Prostate gland (tissue), 2 donors: ENCODE data around the gene IL9. TPM values are rescaled to one million over a fixed set of nuclear protein-coding genes. Genes with fewer than 3 reads are reported as not detected.
"Not testable (repeated sequence)": the region's sequence is repeated elsewhere in the genome, so short reads cannot be mapped to it uniquely, and the experiment has no call there.

Source experiments
- DNase-seq: peaks from one replicate; pipeline ENCODE4 v3.0.0-alpha.2; 2019; ENCODE audit warnings: low spot score
- H3K27ac ChIP-seq, 2 donors: fragments of 200-600 bp; sonication (generic); 2 replicates each; pipeline ENCODE4 v1.5.1; 2017 to 2019
- H3K27me3 ChIP-seq: fragments of 200-600 bp; sonication (generic); replicated peaks from 2 replicates; pipeline ENCODE4 v1.5.1; 2019; ENCODE audit not compliant: insufficient read depth
- H3K36me3 ChIP-seq, 2 donors: fragments of 200-600 bp; sonication (generic); 1 replicate in 1 of 2; 2 replicates in 1 of 2; pipeline versions ENCODE4 v1.5.1 to v1.8.1; 2017 to 2019
- H3K4me1 ChIP-seq: fragments of 200-600 bp; sonication (generic); replicated peaks from 2 replicates; pipeline ENCODE4 v1.5.1; 2019
- H3K4me3 ChIP-seq, 2 donors: fragments of 200-600 bp; sonication (generic); 2 replicates each; pipeline ENCODE4 v1.5.1; 2017 to 2019
- H3K9me3 ChIP-seq: fragments of 200-600 bp; sonication (generic); 2 replicates; pipeline ENCODE4 v1.5.1; 2017
- CTCF ChIP-seq, 4 experiments: fragments of 200-600 bp in 2 of 4; fragments of 450-650 bp in 2 of 4; sonication (generic) in 2 of 4; IDR thresholded peaks; 1 replicate in 3 of 4; 2 replicates in 1 of 4; pipeline ENCODE4 v1.5.1; 2016 to 2019; ENCODE audit warnings: antibody characterized with exemption in 4 of 4, mild to moderate bottlenecking in 2 of 4, moderate library complexity in 2 of 4
- POLR2A ChIP-seq: fragments of 450-650 bp; IDR thresholded peaks from one replicate; pipeline ENCODE4 v1.6.1; 2016; ENCODE audit warnings: antibody characterized with exemption, mild to moderate bottlenecking
- POLR2AphosphoS5 ChIP-seq: sonication (generic); formaldehyde crosslinking; IDR thresholded peaks from one replicate; pipeline ENCODE4 v1.6.1; 2017; ENCODE audit warnings: antibody characterized with exemption
- WGBS: methylation state at CpG from one replicate; pipeline ENCODE4 v1.1.5; 2018; 5-methylcytosine and 5-hydroxymethylcytosine counted together
- intact Hi-C: fragments of 100-400 bp; cut with DNase I; formaldehyde crosslinking; loops from one replicate; pipeline ENCODE4 v1.14.2; 2022
- total RNA-seq, 2 donors: library from RNA; depleted of rRNA; stranded (reverse); fragments of >200 nt; gene quantifications; one replicate each; pipeline ENCODE4 v1.1.0, GENCODE V29; 2016

Gene IL9
- total RNA-seq, 2 donors from 2014 or later, result not detected

GRCh38 chr5:135862744-135863143, 32.9 kb downstream of the IL9 start:
- no peaks in the 10 kb centered on the region for H3K4me1 ChIP-seq
- H3K9me3 ChIP-seq, result no peaks in the 10 kb centered on the region
- no peak for DNase-seq
- 98% methylated on average over 2 of the region's 2 CpGs for WGBS
- no peaks in the 10 kb centered on the region for H3K36me3 ChIP-seq
- H3K27me3 ChIP-seq, result no peaks in the 10 kb centered on the region
- H3K27ac ChIP-seq, result no peak overlapping the region
- no peak overlapping the region for H3K4me3 ChIP-seq
- TF ChIP-seq POLR2AphosphoS5, result no peak
- no peak for TF ChIP-seq CTCF (IDR thresholded peaks at IDR 0.05)
- TF ChIP-seq POLR2A, result no peak
- intact Hi-C loops, result no loop called here

- H3K9me3 ChIP-seq, result no peaks in the 10 kb centered on the region
- TF ChIP-seq CTCF (IDR thresholded peaks at IDR 0.05) (no peak), POLR2AphosphoS5 (no peak), POLR2A (no peak)
- no peaks in the 10 kb centered on the region for H3K4me1 ChIP-seq
- no peaks in the 10 kb centered on the region for H3K36me3 ChIP-seq
- intact Hi-C loops, result no loop called here
- H3K27me3 ChIP-seq, result no peaks in the 10 kb centered on the region
- no peak overlapping the region for H3K4me3 ChIP-seq
- DNase-seq, result no peak
- H3K27ac ChIP-seq, result no peak overlapping the region
Measured at GRCh38 chr5:135862086-135862485, 33.6 kb downstream of the IL9 start.

GRCh38 chr5:135861641-135862040, 34.0 kb downstream of the IL9 start:
- H3K4me1 ChIP-seq, result no peaks in the 10 kb centered on the region
- no peaks in the 10 kb centered on the region for H3K27me3 ChIP-seq
- H3K4me3 ChIP-seq, result no peak overlapping the region
- no peak for DNase-seq
- 85% methylated on average over 1 of the region's 1 CpG for WGBS
- TF ChIP-seq CTCF (IDR thresholded peaks at IDR 0.05) (no peak), POLR2A (no peak), POLR2AphosphoS5 (no peak)
- intact Hi-C loops, result no loop called here
- H3K36me3 ChIP-seq, result no peaks in the 10 kb centered on the region
- H3K27ac ChIP-seq, result no peak overlapping the region
- H3K9me3 ChIP-seq, result no peaks in the 10 kb centered on the region

- Histone ChIP-seq H3K4me1 (no peaks in the 10 kb centered on the region), H3K27me3 (no peaks in the 10 kb centered on the region), H3K36me3 (no peaks in the 10 kb centered on the region), H3K9me3 (no peaks in the 10 kb centered on the region), H3K27ac (no peak overlapping the region), H3K4me3 (no peak overlapping the region)
- intact Hi-C loops, result no loop called here
- DNase-seq, result no peak
- TF ChIP-seq CTCF (IDR thresholded peaks at IDR 0.05) (no peak), POLR2AphosphoS5 (no peak), POLR2A (no peak)
- WGBS, result 80% methylated on average over 1 of the region's 1 CpG
Measured at GRCh38 chr5:135859641-135860040, 36.0 kb downstream of the IL9 start.

- 76% methylated on average over 3 of the region's 3 CpGs for WGBS
- H3K4me3 ChIP-seq, DNase-seq, H3K4me1 ChIP-seq, intact Hi-C loops, H3K9me3 ChIP-seq, H3K27me3 ChIP-seq, H3K27ac ChIP-seq, H3K36me3 ChIP-seq: not testable (repeated sequence)
Measured at GRCh38 chr5:135859186-135859585, 36.5 kb downstream of the IL9 start.
